ENCODE measurements around the gene VWA2. TPM values are rescaled to one million over a fixed set of nuclear protein-coding genes. Genes with fewer than 3 reads are reported as not detected.

Gene VWA2
- total and polyA plus RNA-seq, 10 of the 15 experiments (the other 5 are each of a cell fraction or from before 2014, with no cell fraction given): 0.03 TPM; not detected in 9

GRCh38 chr10:114303556-114303955, 64.5 kb downstream of the VWA2 start:
- no TSS peak for BruUV-seq (replicated peaks)
- TF ChIP-seq RFX5 (IDR thresholded peaks at IDR 0.05; ENCODE audit: low read depth, low read length) (0 out of 2 replicates have a peak, but pooled peaks have one; percentile 22), HCFC1 (IDR thresholded peaks at IDR 0.05; ENCODE audit: low read length) (no peak)
- Histone ChIP-seq H3K27ac (ENCODE audit: control insufficient read depth, insufficient read depth) (no peak overlapping the region), H3K36me3 (ENCODE audit: control insufficient read depth in 2 of 2, insufficient read depth in 2 of 2, low read length in 1 of 2) (no peaks in the 10 kb centered on the region), H3K27me3 (replicated peaks in 1 of 2; ENCODE audit: control insufficient read depth in 2 of 2, insufficient read depth in 2 of 2, low read length in 1 of 2) (no peaks in the 10 kb centered on the region), H3K4me1 (ENCODE audit: control insufficient read depth, insufficient read depth, low read length) (peaks cover 8% of the 10 kb centered on the region), H3K9me3 (replicated peaks; ENCODE audit: control insufficient read depth, insufficient read depth, low read length) (no peaks in the 10 kb centered on the region), H3K4me2 (ENCODE audit: control insufficient read depth, insufficient read depth) (peak overlapping the region; percentile 99; the same call in 1 of the 2 replicates), H3K4me3 (no peak overlapping the region), H3K9ac (ENCODE audit: control insufficient read depth, insufficient read depth, low read length) (no peak overlapping the region), H3K79me2 (ENCODE audit: control insufficient read depth, insufficient read depth, low read length) (no peaks in the 10 kb centered on the region), H4K20me1 (ENCODE audit: control insufficient read depth, insufficient read depth) (no peaks in the 10 kb centered on the region), H2AFZ (ENCODE audit: control insufficient read depth, low read depth, low read length) (no peak overlapping the region; the same call in 1 of the 2 replicates)
- ChIA-PET CTCF (interaction anchor here (0.6 to 3.3 kb wide), 69 partner anchors 10 to 826 kb away, joined by 3 to 58 read pairs (median 4); partner anchors contain the start of gene FHIP2A), SMC1A (ENCODE audit: uncharacterized antibody, unreplicated experiment) (interaction anchor here (0.6 to 2.7 kb wide), 38 partner anchors 17 to 826 kb away, joined by 3 to 30 read pairs (median 4); no protein-coding TSS in a partner anchor), RAD21 (ENCODE audit: unreplicated experiment) (interaction anchor here (0.7 to 2.5 kb wide), 33 partner anchors 16 to 826 kb away, joined by 3 to 40 read pairs (median 5); no protein-coding TSS in a partner anchor), POLR2A (interaction anchor here (0.8 to 1.2 kb wide), 2 partner anchors 84 to 155 kb away, joined by 3 read pairs; no protein-coding TSS in a partner anchor)
- in situ Hi-C loops (cut with MboI): loop anchor here (5.0 to 25.0 kb wide), 4 partner anchors 91 to 821 kb away; no protein-coding TSS in a partner anchor
- intact Hi-C loops (cut with micrococcal nuclease; ENCODE audit: unreplicated experiment): loop anchor here (5.0 kb wide), 3 partner anchors 244 to 506 kb away; no protein-coding TSS in a partner anchor
- ATAC-seq (peak; percentile 6), FAIRE-seq (no peak), DNase-seq (ENCODE audit: low read depth, low spot score) (no peak)
- WGBS (ENCODE audit: insufficient coverage, insufficient replicate concordance, low lambda C conversion rate, missing lambda C conversion rate): 36% methylated on average over 10 of the region's 10 CpGs

DNA sequence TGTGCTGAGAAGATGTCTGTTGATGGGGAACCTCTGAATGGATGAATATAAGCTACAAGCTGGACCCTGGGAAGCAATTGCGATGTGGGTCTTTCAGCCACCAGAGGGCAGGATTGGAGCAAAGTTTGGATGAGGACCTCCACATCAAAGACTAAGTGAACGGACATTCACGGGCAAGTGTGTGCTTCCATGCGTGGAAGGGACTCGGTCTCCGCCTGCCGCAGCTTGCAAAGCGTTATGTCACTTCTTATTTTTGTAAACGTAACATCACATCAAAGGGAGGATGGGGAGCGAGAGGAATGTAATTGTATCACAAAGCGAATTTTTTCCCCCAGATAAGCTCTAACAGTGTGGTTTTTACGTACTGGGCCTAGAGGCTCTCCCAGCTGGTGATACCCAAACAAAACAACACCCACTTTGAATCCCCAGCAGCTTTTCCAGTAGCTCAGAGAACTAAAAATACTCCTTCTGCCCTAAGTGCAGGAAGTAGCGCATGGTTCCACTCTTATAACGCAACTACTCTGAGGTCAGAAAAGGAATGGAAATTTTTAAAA, 65.0 kb downstream of the VWA2 start:
- Histone ChIP-seq H4K20me1 (ENCODE audit: control insufficient read depth, insufficient read depth) (no peaks in the 10 kb centered on the region), H3K9me3 (replicated peaks; ENCODE audit: control insufficient read depth, insufficient read depth, low read length) (no peaks in the 10 kb centered on the region), H3K36me3 (ENCODE audit: control insufficient read depth in 2 of 2, insufficient read depth in 2 of 2, low read length in 1 of 2) (no peaks in the 10 kb centered on the region), H3K9ac (ENCODE audit: control insufficient read depth, insufficient read depth, low read length) (peak overlapping the region; percentile 7; the same call in 1 of the 2 replicates), H3K4me1 (ENCODE audit: control insufficient read depth, insufficient read depth, low read length) (peaks cover 8% of the 10 kb centered on the region), H3K27ac (ENCODE audit: control insufficient read depth, insufficient read depth) (no peak overlapping the region), H3K79me2 (ENCODE audit: control insufficient read depth, insufficient read depth, low read length) (no peaks in the 10 kb centered on the region), H3K4me2 (ENCODE audit: control insufficient read depth, insufficient read depth) (peak overlapping the region; percentile 99), H3K27me3 (replicated peaks in 1 of 2; ENCODE audit: control insufficient read depth in 2 of 2, insufficient read depth in 2 of 2, low read length in 1 of 2) (no peaks in the 10 kb centered on the region), H3K4me3 (peak overlapping the region; percentile 78), H2AFZ (ENCODE audit: control insufficient read depth, low read depth, low read length) (peak overlapping the region; percentile 90)
- in situ Hi-C loops (cut with MboI): loop anchor here (5.0 to 25.0 kb wide), 4 partner anchors 92 to 821 kb away; no protein-coding TSS in a partner anchor
- DNase-seq (ENCODE audit: low read depth, low spot score): peak; percentile 67
- ChIA-PET SMC1A (ENCODE audit: uncharacterized antibody, unreplicated experiment) (interaction anchor here (0.6 to 2.7 kb wide), 45 partner anchors 12 to 1111 kb away, joined by 3 to 30 read pairs (median 4); no protein-coding TSS in a partner anchor), RAD21 (ENCODE audit: unreplicated experiment) (interaction anchor here (0.7 to 2.5 kb wide), 39 partner anchors 17 to 826 kb away, joined by 3 to 40 read pairs (median 5); no protein-coding TSS in a partner anchor), CTCF (interaction anchor here (0.6 to 3.3 kb wide), 73 partner anchors 9 to 825 kb away, joined by 3 to 58 read pairs (median 4); partner anchors contain the start of gene FHIP2A), POLR2A (interaction anchor here (0.7 to 1.2 kb wide), 3 partner anchors 83 to 155 kb away, joined by 3 read pairs; no protein-coding TSS in a partner anchor)
- FAIRE-seq: peak; percentile 96
- WGBS (ENCODE audit: insufficient coverage, insufficient replicate concordance, low lambda C conversion rate, missing lambda C conversion rate): 1% methylated on average over 14 of the region's 14 CpGs
- peak; percentile 92 for ATAC-seq
- intact Hi-C loops (cut with micrococcal nuclease; ENCODE audit: unreplicated experiment): loop anchor here (1.0 to 5.0 kb wide), 7 partner anchors 133 to 825 kb away; no protein-coding TSS in a partner anchor
- BruUV-seq (replicated peaks): no TSS peak
- TF ChIP-seq, protein P1, sequence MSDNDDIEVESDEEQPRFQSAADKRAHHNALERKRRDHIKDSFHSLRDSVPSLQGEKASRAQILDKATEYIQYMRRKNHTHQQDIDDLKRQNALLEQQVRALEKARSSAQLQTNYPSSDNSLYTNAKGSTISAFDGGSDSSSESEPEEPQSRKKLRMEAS (IDR thresholded peaks at IDR 0.05; ENCODE audit: low read depth, low read length): no peak
- TF ChIP-seq BRCA1 (IDR thresholded peaks at IDR 0.05; ENCODE audit: low read depth, low read length) (no peak), HDGF (IDR thresholded peaks at IDR 0.05) (no peak), SMARCA5 (IDR thresholded peaks at IDR 0.05) (no peak), ZNF207 (IDR thresholded peaks at IDR 0.05; ENCODE audit: borderline replicate concordance) (no peak), GATAD2B (conservative IDR thresholded peaks at IDR 0.05; ENCODE audit: low read depth) (no peak), CEBPB (IDR thresholded peaks at IDR 0.05; ENCODE audit: borderline replicate concordance in 1 of 2, low read depth in 2 of 2, low read length in 2 of 2) (no peak), SUZ12 (IDR thresholded peaks at IDR 0.05; ENCODE audit: unreplicated experiment) (no peak), CREB1 (IDR thresholded peaks at IDR 0.05; ENCODE audit: low read depth) (peak; percentile 71; the same call in 1 of the 2 replicates)
- TF ChIP-seq, protein P2, sequence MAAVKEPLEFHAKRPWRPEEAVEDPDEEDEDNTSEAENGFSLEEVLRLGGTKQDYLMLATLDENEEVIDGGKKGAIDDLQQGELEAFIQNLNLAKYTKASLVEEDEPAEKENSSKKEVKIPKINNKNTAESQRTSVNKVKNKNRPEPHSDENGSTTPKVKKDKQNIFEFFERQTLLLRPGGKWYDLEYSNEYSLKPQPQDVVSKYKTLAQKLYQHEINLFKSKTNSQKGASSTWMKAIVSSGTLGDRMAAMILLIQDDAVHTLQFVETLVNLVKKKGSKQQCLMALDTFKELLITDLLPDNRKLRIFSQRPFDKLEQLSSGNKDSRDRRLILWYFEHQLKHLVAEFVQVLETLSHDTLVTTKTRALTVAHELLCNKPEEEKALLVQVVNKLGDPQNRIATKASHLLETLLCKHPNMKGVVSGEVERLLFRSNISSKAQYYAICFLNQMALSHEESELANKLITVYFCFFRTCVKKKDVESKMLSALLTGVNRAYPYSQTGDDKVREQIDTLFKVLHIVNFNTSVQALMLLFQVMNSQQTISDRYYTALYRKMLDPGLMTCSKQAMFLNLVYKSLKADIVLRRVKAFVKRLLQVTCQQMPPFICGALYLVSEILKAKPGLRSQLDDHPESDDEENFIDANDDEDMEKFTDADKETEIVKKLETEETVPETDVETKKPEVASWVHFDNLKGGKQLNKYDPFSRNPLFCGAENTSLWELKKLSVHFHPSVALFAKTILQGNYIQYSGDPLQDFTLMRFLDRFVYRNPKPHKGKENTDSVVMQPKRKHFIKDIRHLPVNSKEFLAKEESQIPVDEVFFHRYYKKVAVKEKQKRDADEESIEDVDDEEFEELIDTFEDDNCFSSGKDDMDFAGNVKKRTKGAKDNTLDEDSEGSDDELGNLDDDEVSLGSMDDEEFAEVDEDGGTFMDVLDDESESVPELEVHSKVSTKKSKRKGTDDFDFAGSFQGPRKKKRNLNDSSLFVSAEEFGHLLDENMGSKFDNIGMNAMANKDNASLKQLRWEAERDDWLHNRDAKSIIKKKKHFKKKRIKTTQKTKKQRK (IDR thresholded peaks at IDR 0.05; ENCODE audit: low read depth, low read length): no peak
